GM19324 (cell line): ENCODE data around the gene MFSD6.

Source experiments
- ATAC-seq: cut with Tn5 transposase; IDR thresholded peaks from one replicate; pipeline ENCODE4 v1.9.1; 2021; ENCODE audit warnings: mild to moderate bottlenecking, moderate library complexity; ENCODE audit not compliant: unreplicated experiment, low FRiP score

The MFSD6 gene

GRCh38 chr2:190547886-190548285 is 139.7 kb downstream of the MFSD6 start:
- ATAC-seq: no peak

GRCh38 chr2:190550137-190550536 is 142.0 kb downstream of the MFSD6 start:
- no peak for ATAC-seq
